Right atrium auricular region (tissue), 2 donors: ENCODE results near the gene CRIP1. TPM values are rescaled to one million over a fixed set of nuclear protein-coding genes. Genes with fewer than 3 reads are reported as not detected.

ENCODE experiments used
- DNase-seq: peaks from one replicate; pipeline ENCODE4 v3.0.0-alpha.2; 2019; ENCODE audit warnings: low spot score
- H3K27ac ChIP-seq, 2 donors: fragments of 200-600 bp; sonication (generic); 1 replicate in 1 of 2; 2 replicates in 1 of 2; pipeline ENCODE4 v1.5.1; 2016 to 2019
- H3K27me3 ChIP-seq, 2 donors: fragments of 200-600 bp; sonication (generic); one replicate each; pipeline versions ENCODE4 v1.5.1 to v1.6.0; 2017 to 2019
- H3K36me3 ChIP-seq: fragments of 200-600 bp; sonication (generic); one replicate; pipeline ENCODE4 v1.5.1; 2016
- H3K4me1 ChIP-seq, 2 donors: fragments of 200-600 bp; sonication (generic); one replicate each; pipeline versions ENCODE4 v1.5.1 to v1.6.0; 2017 to 2019
- H3K4me3 ChIP-seq, 2 donors: fragments of 200-600 bp; sonication (generic); 1 replicate in 1 of 2; 2 replicates in 1 of 2; pipeline ENCODE4 v1.5.1; 2017 to 2019; ENCODE audit warnings: mild to moderate bottlenecking in 1 of 2, moderate library complexity in 1 of 2
- H3K9me3 ChIP-seq, 2 donors: fragments of 200-600 bp; sonication (generic); one replicate each; pipeline ENCODE4 v1.5.1; 2019
- total RNA-seq, 2 donors: library from RNA; depleted of rRNA; stranded (reverse); fragments of >200 nt; gene quantifications; one replicate each; pipeline ENCODE4 v1.1.0, GENCODE V29; 2016
- TF ChIP-seq, protein P1 (sequence below), 2 donors: fragments of 200-600 bp; sonication (generic); IDR thresholded peaks; one replicate each; pipeline ENCODE4 v1.5.1; 2019; ENCODE audit warnings: antibody characterized with exemption in 2 of 2

CRIP1 gene
- total RNA-seq, 2 donors from 2014 or later: 42.9 to 79.2 TPM

DNA sequence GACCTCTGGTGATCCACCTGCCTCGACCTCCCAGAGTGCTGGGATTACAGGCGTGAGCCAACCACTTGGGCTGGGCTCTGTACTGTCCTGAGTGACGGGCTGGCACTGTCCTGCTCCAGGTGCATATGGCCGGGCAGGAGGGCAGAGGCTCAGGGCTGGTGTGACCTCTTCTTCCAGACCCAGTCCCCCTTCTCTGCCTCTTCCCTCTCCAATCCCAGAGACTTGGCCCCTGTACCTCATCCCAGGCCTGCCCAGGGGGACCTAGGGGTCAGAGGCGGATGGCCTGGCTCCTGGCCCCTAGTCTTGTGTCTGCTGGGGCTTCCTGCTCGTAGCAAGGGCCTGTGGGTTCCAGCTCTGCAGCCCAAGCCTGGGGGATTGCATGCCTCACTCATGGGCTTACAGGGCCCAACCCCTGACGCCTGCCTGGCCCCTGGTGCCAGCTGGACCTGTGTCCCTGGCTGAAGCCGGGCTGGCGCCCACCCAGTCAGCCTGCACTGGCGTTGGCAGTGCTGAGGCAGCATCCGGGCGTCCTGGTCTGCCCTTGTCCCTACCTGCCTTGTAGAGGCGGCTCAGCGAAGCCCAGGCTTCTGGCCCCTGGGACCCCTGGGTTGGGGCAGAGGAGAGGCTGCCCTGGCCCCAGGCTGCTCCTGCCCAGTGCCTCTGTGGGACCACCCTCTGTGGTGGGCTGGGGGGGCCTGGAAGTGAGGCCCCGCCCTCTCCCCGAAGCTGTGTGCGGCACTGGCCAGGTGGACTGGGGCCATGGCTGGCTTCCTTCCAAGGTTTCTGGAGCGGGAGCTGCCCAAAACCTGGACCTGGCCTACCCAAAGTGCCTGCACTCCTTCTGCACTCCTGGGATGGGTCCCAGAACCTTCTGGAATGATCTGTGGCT is 8.7 kb downstream of the CRIP1 start:
- Histone ChIP-seq H3K4me1 (peaks cover 0 to 11% of the 10 kb centered on the region in 2 donors), H3K9me3 (no peaks in the 10 kb centered on the region)
- TF ChIP-seq, protein P1, sequence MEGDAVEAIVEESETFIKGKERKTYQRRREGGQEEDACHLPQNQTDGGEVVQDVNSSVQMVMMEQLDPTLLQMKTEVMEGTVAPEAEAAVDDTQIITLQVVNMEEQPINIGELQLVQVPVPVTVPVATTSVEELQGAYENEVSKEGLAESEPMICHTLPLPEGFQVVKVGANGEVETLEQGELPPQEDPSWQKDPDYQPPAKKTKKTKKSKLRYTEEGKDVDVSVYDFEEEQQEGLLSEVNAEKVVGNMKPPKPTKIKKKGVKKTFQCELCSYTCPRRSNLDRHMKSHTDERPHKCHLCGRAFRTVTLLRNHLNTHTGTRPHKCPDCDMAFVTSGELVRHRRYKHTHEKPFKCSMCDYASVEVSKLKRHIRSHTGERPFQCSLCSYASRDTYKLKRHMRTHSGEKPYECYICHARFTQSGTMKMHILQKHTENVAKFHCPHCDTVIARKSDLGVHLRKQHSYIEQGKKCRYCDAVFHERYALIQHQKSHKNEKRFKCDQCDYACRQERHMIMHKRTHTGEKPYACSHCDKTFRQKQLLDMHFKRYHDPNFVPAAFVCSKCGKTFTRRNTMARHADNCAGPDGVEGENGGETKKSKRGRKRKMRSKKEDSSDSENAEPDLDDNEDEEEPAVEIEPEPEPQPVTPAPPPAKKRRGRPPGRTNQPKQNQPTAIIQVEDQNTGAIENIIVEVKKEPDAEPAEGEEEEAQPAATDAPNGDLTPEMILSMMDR (IDR thresholded peaks at IDR 0.05): no peak

DNA sequence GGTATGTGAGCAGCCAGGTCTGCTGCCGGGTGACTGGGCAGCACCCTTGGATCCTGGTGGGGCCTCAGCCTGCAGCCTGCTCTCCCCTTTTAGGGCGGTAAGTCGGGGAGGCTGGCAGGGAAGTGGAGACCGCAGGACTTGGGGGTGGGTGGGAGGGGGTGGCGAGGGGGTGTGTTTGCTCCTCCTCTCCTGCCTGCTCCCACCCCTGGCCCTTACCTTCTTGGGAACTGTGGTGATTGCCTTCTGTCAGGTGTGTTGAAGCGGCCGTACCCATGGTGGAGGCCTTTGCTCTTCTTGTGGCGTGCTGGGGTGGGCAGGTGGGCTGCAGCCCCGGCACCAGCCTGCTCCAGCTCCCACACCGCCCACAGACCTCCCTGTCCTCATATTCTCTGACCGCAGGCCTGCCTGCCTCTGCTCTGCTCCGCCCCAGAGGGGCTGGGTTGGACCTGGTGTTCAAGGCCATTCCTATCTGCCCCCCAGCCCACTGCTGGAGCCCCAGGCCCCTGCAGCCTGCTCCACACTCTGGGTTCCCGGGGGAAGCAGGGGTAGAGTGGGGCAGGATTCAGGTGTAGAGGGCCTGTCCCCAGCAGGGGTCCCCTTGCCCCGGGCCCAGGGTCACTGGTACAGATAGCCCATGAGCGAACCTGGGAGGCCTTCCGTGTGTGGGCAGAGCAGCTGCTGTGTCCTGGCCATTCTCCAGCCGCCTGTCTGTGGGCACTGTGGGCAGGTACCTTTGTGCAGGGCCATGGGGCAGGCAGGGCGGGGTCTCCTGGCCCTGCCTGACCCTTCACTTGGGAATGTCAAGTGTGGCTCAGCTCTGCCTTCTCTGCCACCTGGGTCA is 9.5 kb downstream of the CRIP1 start:
- Histone ChIP-seq H3K27ac (no peak overlapping the region), H3K9me3 (no peaks in the 10 kb centered on the region), H3K36me3 (no peaks in the 10 kb centered on the region), H3K27me3 (no peaks in the 10 kb centered on the region), H3K4me1 (peaks cover 0 to 11% of the 10 kb centered on the region in 2 donors), H3K4me3 (no peak overlapping the region)
- DNase-seq: no peak
- TF ChIP-seq, protein P1 (IDR thresholded peaks at IDR 0.05): no peak

More for the DNA sequence above, 8.7 kb downstream of the CRIP1 start:
- Histone ChIP-seq H3K27ac (no peak overlapping the region), H3K36me3 (no peaks in the 10 kb centered on the region), H3K4me3 (no peak overlapping the region), H3K27me3 (no peaks in the 10 kb centered on the region)
- no peak for DNase-seq

DNA sequence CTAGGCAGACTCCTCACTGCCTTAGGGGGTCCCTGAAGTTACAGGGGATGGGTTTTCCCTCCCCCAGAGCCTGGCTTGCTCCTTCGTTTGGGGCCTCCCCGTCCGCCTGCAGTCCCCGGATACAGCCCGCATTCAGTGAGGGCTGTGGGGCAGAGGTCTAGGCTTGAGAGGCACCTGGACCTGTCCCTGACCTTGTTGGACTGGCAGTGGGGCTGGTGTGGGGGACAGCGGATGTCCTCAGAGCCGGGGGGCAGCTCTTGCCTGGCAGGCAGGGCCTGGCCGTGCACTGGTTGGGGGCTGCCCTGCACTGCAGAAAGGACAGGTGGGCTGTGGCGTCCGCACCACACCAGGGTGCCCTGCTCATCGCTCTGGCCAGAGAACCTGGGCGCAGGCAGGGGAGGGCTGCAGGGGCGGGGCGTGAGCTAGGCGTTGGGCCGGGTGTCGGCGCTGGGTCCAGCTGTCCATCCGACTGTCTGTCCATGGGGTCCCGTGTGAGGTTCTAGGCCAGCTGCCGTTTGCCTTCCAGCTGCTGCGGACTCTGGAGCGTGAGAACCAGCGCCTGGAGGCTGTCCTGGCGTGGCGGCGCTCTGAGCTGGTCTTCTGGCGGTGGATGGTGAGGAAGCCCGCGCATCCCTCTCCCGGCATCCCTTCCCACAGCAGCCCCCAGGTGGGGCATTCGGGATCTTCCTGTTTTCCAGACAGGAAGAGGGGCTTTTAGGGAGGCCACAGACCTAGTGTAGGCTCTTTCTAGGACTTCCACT is 10.3 kb downstream of the CRIP1 start:
- Histone ChIP-seq H3K4me3 (no peak overlapping the region), H3K4me1 (peaks cover 0 to 4% of the 10 kb centered on the region in 2 donors), H3K27me3 (no peaks in the 10 kb centered on the region), H3K9me3 (no peaks in the 10 kb centered on the region), H3K36me3 (no peaks in the 10 kb centered on the region), H3K27ac (no peak overlapping the region)
- TF ChIP-seq, protein P1 (IDR thresholded peaks at IDR 0.05): no peak
- no peak for DNase-seq

DNA sequence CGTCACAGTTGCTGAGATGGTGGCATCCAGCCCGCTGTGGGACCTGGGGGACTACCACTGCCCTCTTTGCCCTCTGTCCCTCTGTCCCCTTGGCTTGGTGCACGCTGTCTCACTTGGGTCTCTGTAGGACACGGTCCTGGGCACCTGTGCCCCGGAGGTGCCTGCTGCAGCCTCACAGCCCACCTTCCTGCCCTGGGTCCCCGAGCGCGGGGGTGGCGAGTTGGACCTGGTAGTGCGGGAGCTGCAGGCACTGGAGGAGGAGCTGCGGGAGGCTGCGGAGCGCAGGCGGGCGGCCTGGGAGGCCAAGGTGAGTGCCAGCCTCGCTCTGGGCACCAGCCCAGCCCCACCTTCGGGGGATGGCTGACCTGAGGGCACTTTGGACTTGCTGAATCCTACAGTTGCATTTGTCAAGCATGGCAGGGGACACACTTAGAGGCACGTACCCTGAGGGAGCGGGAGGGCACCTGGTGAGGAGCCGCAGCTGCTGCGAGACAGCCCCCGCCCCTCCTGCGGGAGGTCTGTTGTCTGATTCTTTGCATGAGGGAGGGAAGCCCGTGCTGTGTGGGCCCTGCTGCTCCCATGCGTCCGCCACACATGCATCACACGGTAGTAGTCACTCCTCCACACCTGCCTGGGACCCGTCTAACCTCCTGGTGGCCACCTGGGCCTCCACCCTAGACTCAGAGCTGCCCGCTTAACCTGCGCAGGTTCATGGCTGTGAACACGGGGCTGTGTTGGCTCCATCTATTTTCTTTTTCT is 11.2 kb downstream of the CRIP1 start:
- TF ChIP-seq, protein P1 (IDR thresholded peaks at IDR 0.05): no peak
- no peak overlapping the region for H3K4me3 ChIP-seq
- H3K27ac ChIP-seq: no peak overlapping the region
- no peaks in the 10 kb centered on the region for H3K9me3 ChIP-seq
- no peak for DNase-seq
- H3K4me1 ChIP-seq: no peaks in the 10 kb centered on the region
- H3K27me3 ChIP-seq: no peaks in the 10 kb centered on the region
- H3K36me3 ChIP-seq: no peaks in the 10 kb centered on the region
